A673 (cell line): Measurements from ENCODE around the gene PER2. TPM values are rescaled to one million over a fixed set of nuclear protein-coding genes. Genes with fewer than 3 reads are reported as not detected.
"Not testable (repeated sequence)": the region's sequence is repeated elsewhere in the genome, so short reads cannot be mapped to it uniquely, and the experiment has no call there.

Source experiments
- BruUV-seq: library from RNA; stranded (reverse); fragments of 400-500 nt; replicated peaks from 2 replicates; lab custom pipeline; 2021; lab: Mats Ljungman, UMichigan
- CTCF ChIA-PET: fragments of 300-600 bp; sonication (Branson Sonifier 250); formaldehyde crosslinking; loops from one replicate; lab custom pipeline; 2022; ENCODE audit warnings: antibody characterized with exemption; lab: Charles Lee
- POLR2A ChIA-PET: fragments of 300-600 bp; sonication (Branson Sonifier 250); formaldehyde crosslinking; loops from one replicate; lab custom pipeline; 2022; ENCODE audit warnings: antibody characterized with exemption; ENCODE audit not compliant: low non-redundant PET; lab: Charles Lee
- DNase-seq: peaks from one replicate; pipeline ENCODE4 v3.0.0-alpha.2; 2015; ENCODE audit warnings: low spot score
- H3K27ac ChIP-seq: fragments of 200-600 bp; sonication (generic); 2 replicates; pipeline ENCODE4 v1.5.1; 2016; ENCODE audit warnings: mixed run types, low read depth, mild to moderate bottlenecking, mixed read lengths, antibody characterized with exemption, low read length; ENCODE audit not compliant: poor library complexity, severe bottlenecking
- H3K27me3 ChIP-seq: fragments of 200-600 bp; sonication (generic); replicated peaks from 2 replicates; pipeline ENCODE4 v1.6.1; 2017; ENCODE audit warnings: mixed run types, low read depth, mild to moderate bottlenecking, mixed read lengths, antibody characterized with exemption, low read length; ENCODE audit not compliant: insufficient read depth, poor library complexity
- H3K36me3 ChIP-seq: fragments of 200-600 bp; sonication (generic); 2 replicates; pipeline ENCODE4 v1.6.1; 2016; ENCODE audit warnings: mixed run types, mild to moderate bottlenecking, mixed read lengths, antibody characterized with exemption, low read length; ENCODE audit not compliant: insufficient read depth, poor library complexity, severe bottlenecking
- H3K4me1 ChIP-seq: fragments of 200-600 bp; sonication (generic); 2 replicates; pipeline ENCODE4 v1.6.1; 2017; ENCODE audit warnings: mixed run types, mild to moderate bottlenecking, mixed read lengths, antibody characterized with exemption, low read length; ENCODE audit not compliant: insufficient read depth, poor library complexity, severe bottlenecking
- H3K4me3 ChIP-seq: fragments of 200-600 bp; sonication (generic); 2 replicates; pipeline ENCODE4 v1.5.1; 2016; ENCODE audit warnings: low read depth, mixed run types, mild to moderate bottlenecking, mixed read lengths, low read length; ENCODE audit not compliant: poor library complexity, severe bottlenecking
- H3K9me3 ChIP-seq: fragments of 200-600 bp; sonication (generic); 2 replicates; pipeline ENCODE4 v1.6.1; 2016; ENCODE audit warnings: mixed run types, low read depth, mild to moderate bottlenecking, mixed read lengths, antibody characterized with exemption, low read length; ENCODE audit not compliant: poor library complexity, severe bottlenecking
- CTCF ChIP-seq: fragments of 300-800, 200-600 bp; sonication (generic); conservative IDR thresholded peaks from 2 replicates; pipeline ENCODE4 v1.5.1; 2017; ENCODE audit warnings: low read depth, mild to moderate bottlenecking, antibody characterized with exemption, low read length, moderate library complexity, mixed read lengths
- EZH2 ChIP-seq: fragments of 200-600 bp; sonication (generic); IDR thresholded peaks from 2 replicates; pipeline ENCODE4 v1.6.1; 2017; ENCODE audit warnings: borderline replicate concordance, low read depth, mild to moderate bottlenecking, mixed read lengths, antibody characterized with exemption, low read length; ENCODE audit not compliant: poor library complexity, severe bottlenecking
- intact Hi-C: fragments of 100-400 bp; cut with micrococcal nuclease; formaldehyde crosslinking; loops from one replicate; pipeline ENCODE4 v1.10.0; 2022; ENCODE audit not compliant: unreplicated experiment
- total RNA-seq: library from RNA; stranded (reverse); gene quantifications from 2 replicates; pipeline ENCODE4 v1.2.3, GENCODE V29; 2021

The PER2 gene
- total RNA-seq, 1 experiment from 2014 or later: 7.5 TPM

- Histone ChIP-seq H3K36me3 (no peaks in the 10 kb centered on the region), H3K4me1 (no peaks in the 10 kb centered on the region), H3K9me3 (no peaks in the 10 kb centered on the region), H3K27ac (no peak overlapping the region), H3K4me3 (no peak overlapping the region), H3K27me3 (no peaks in the 10 kb centered on the region)
- TF ChIP-seq EZH2 (no peak), CTCF (no peak)
- CTCF ChIA-PET: no interaction called here
- no peak for DNase-seq
- POLR2A ChIA-PET: no interaction called here
- intact Hi-C loops: no loop called here
- BruUV-seq: no TSS peak
Measured at GRCh38 chr2:238336793-238337444, 48.5 kb upstream of the PER2 start.

- Histone ChIP-seq H3K4me3 (no peak overlapping the region), H3K36me3 (no peaks in the 10 kb centered on the region), H3K9me3 (no peaks in the 10 kb centered on the region), H3K27ac (no peak overlapping the region), H3K4me1 (no peaks in the 10 kb centered on the region), H3K27me3 (no peaks in the 10 kb centered on the region)
- TF ChIP-seq CTCF (no peak), EZH2 (no peak)
- no peak for DNase-seq
- CTCF ChIA-PET: no interaction called here
- POLR2A ChIA-PET: no interaction called here
- intact Hi-C loops: no loop called here
- BruUV-seq: no TSS peak
Measured at GRCh38 chr2:238336151-238336550, 47.7 kb upstream of the PER2 start.

GRCh38 chr2:238335591-238335990 lies 47.2 kb upstream of the PER2 start:
- CTCF ChIA-PET, H3K4me1 ChIP-seq, H3K27ac ChIP-seq, H3K27me3 ChIP-seq, H3K9me3 ChIP-seq, intact Hi-C loops, DNase-seq, BruUV-seq, H3K36me3 ChIP-seq, H3K4me3 ChIP-seq: not testable (repeated sequence)
- POLR2A ChIA-PET: interaction anchor here (0.7 kb wide), 1 partner anchor 147 kb away, joined by 3 read pairs; no protein-coding TSS in a partner anchor

DNA sequence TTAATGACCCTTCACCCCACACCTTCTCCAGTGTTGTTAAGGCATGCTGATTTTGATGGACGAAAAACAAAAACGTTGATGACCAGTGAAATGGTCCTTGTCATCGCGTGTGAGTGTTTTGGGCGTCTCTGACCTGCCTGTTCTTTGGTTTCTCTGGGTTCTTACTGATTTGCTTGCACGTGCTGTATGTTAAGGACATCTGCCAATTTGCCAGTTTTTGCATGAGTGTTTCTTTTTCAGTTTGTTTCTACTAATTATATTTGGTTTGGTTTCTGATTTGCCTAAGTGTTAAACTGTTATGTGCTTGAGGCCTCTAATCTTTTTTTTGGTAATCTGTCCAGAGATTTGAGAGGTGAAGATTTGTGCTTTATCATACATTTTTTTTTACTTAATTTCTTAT lies 46.5 kb upstream of the PER2 start:
- no peak for DNase-seq
- TF ChIP-seq EZH2 (no peak), CTCF (no peak)
- Histone ChIP-seq H3K36me3 (no peaks in the 10 kb centered on the region), H3K4me1 (no peaks in the 10 kb centered on the region), H3K27ac (no peak overlapping the region), H3K9me3 (no peaks in the 10 kb centered on the region), H3K4me3 (no peak overlapping the region), H3K27me3 (no peaks in the 10 kb centered on the region)
- ChIA-PET CTCF (no interaction called here), POLR2A (interaction anchor here (0.7 kb wide), 1 partner anchor 146 kb away, joined by 3 read pairs; no protein-coding TSS in a partner anchor)
- BruUV-seq: no TSS peak
- intact Hi-C loops: no loop called here
